Measurements from ENCODE around the gene ABTB1.

DNA sequence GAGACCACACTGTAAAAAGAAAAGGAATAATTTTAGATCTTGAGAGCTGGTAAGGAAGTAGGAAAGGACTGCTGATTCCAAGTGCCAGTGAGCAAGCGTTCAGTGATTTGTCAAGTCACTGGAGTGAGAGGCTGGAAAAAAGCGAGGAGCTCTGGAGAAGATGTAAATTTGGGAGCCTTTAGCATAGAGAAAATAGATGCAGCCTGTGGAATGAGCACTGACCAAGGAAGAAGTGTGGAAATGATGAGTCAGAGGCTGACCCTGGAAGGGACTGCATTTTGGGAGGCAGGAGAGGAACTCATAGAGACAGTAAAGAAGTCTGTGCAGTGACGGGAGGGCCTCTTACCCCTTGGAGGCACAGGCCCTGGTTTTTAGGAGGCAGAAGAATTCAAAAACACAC, 17.1 kb upstream of the ABTB1 start:
- TF ChIP-seq, protein P1, sequence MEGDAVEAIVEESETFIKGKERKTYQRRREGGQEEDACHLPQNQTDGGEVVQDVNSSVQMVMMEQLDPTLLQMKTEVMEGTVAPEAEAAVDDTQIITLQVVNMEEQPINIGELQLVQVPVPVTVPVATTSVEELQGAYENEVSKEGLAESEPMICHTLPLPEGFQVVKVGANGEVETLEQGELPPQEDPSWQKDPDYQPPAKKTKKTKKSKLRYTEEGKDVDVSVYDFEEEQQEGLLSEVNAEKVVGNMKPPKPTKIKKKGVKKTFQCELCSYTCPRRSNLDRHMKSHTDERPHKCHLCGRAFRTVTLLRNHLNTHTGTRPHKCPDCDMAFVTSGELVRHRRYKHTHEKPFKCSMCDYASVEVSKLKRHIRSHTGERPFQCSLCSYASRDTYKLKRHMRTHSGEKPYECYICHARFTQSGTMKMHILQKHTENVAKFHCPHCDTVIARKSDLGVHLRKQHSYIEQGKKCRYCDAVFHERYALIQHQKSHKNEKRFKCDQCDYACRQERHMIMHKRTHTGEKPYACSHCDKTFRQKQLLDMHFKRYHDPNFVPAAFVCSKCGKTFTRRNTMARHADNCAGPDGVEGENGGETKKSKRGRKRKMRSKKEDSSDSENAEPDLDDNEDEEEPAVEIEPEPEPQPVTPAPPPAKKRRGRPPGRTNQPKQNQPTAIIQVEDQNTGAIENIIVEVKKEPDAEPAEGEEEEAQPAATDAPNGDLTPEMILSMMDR (conservative IDR thresholded peaks at IDR 0.05; ENCODE audit: low read depth, low read length), result no peak
- TF ChIP-seq EZH2 (IDR thresholded peaks at IDR 0.05; ENCODE audit: low read length, unreplicated experiment), result no peak
